Ishikawa (cell line): ENCODE results near the gene RBMS1.

Experiments
- EGR1 ChIP-seq: IDR thresholded peaks from 2 replicates; pipeline ENCODE4 v1.6.1; 2012
- EP300 ChIP-seq: IDR thresholded peaks from 2 replicates; pipeline ENCODE4 v1.6.1; 2012; ENCODE audit warnings: borderline replicate concordance
- TAF1 ChIP-seq: IDR thresholded peaks from 2 replicates; pipeline ENCODE4 v1.6.1; 2012; ENCODE audit warnings: low read depth, mild to moderate bottlenecking
- ZBTB7A ChIP-seq: IDR thresholded peaks from 2 replicates; pipeline ENCODE4 v1.6.1; 2012; ENCODE audit warnings: low read depth

DNA sequence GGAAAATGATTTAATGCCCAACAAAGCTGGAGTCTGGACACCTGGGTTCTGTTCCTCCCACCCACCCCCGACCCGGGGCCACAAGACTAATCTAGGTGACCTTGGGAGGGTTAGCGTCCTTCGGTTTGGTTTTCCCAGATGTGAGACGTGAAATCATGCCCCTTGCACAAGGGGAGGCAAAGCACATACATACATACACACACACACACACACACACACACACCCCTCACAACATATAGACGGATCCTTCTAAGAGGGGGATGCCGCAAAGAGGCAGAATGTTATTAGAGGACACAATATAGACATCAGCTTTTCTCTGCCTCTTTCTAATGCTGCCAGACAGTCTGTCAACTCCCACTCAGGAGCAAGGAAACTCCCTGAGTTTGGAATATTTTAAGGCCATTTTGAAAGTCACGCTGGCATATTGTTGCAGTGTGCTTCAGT lies 616 bp upstream of the RBMS1 start:
- no peak for TF ChIP-seq EGR1
- TF ChIP-seq ZBTB7A = no peak
- TF ChIP-seq EP300 = no peak
- TF ChIP-seq TAF1 = no peak
